ENCODE data around the gene HDAC1. TPM values are rescaled to one million over a fixed set of nuclear protein-coding genes. Genes with fewer than 3 reads are reported as not detected.

HDAC1 gene
- polyA plus RNA-seq, 1 of the 3 experiments (the other 2 are of a cell fraction), result 172 TPM

- no peak overlapping the region for H3K4me2 ChIP-seq
- peaks cover 0 to 2% of the 10 kb centered on the region in 2 experiments; a peak in 1 of 4 replicates for H3K4me1 ChIP-seq (ENCODE audit: control insufficient read depth in 1 of 2, insufficient read depth in 2 of 2, low read depth in 1 of 2, low read length in 1 of 2)
- H3K27ac ChIP-seq (ENCODE audit: low read depth in 2 of 2, low read length in 1 of 2), result no peak overlapping the region
- H3K9me3 ChIP-seq, result no peaks in the 10 kb centered on the region
- H3K4me3 ChIP-seq (ENCODE audit: low read depth in 2 of 2, low read length in 1 of 2), result no peak overlapping the region
- H3F3A ChIP-seq (replicated peaks; ENCODE audit: insufficient read depth), result no peaks in the 10 kb centered on the region
- no peaks in the 10 kb centered on the region for H3K9me2 ChIP-seq
- ChIA-PET CTCF (interaction anchor here (0.9 kb wide), 1 partner anchor 26 kb away, joined by 3 read pairs; no protein-coding TSS in a partner anchor), POLR2A (no interaction called here)
- DNase-seq, result no peak
- TF ChIP-seq NFIC (IDR thresholded peaks at IDR 0.05; ENCODE audit: borderline replicate concordance), result no peak
- TF ChIP-seq FOXJ3 (CRISPR knock-in tag; IDR thresholded peaks at IDR 0.05), result no peak
- TF ChIP-seq TCF12 (IDR thresholded peaks at IDR 0.05), result no peak
- no peak for TF ChIP-seq CTCF (IDR thresholded peaks at IDR 0.05)
- TF ChIP-seq GATA2 (CRISPR knock-in tag; IDR thresholded peaks at IDR 0.05), result no peak
- no peak for TF ChIP-seq TEAD4 (IDR thresholded peaks at IDR 0.05; ENCODE audit: borderline replicate concordance, insufficient read depth)
- no peak for TF ChIP-seq ELF1 (IDR thresholded peaks at IDR 0.05)
- WGBS (ENCODE audit: low lambda C conversion rate), result 92% methylated on average over 29 of the region's 31 CpGs
- H3K27me3 ChIP-seq (ENCODE audit: insufficient read depth), result no peaks in the 10 kb centered on the region
- H3K9ac ChIP-seq, result no peak overlapping the region
- no peaks in the 10 kb centered on the region for H3K79me2 ChIP-seq (ENCODE audit: insufficient read depth)
- H3K36me3 ChIP-seq (replicated peaks in 1 of 2; ENCODE audit: control insufficient read depth in 1 of 2, insufficient read depth in 2 of 2, low read length in 1 of 2), result no peaks in the 10 kb centered on the region
- H4K20me1 ChIP-seq (ENCODE audit: insufficient read depth), result no peaks in the 10 kb centered on the region
- H2AFZ ChIP-seq (ENCODE audit: low read depth), result no peak overlapping the region
Measured at GRCh38 chr1:32274646-32275340, 17.1 kb upstream of the HDAC1 start.

- ChIA-PET CTCF (no interaction called here), POLR2A (no interaction called here)
- Histone ChIP-seq H3K27ac (ENCODE audit: low read depth in 2 of 2, low read length in 1 of 2) (no peak overlapping the region), H3K79me2 (ENCODE audit: insufficient read depth) (no peaks in the 10 kb centered on the region), H4K20me1 (ENCODE audit: insufficient read depth) (no peaks in the 10 kb centered on the region), H3F3A (replicated peaks; ENCODE audit: insufficient read depth) (no peaks in the 10 kb centered on the region), H3K9me2 (no peaks in the 10 kb centered on the region), H3K9me3 (no peaks in the 10 kb centered on the region), H3K9ac (no peak overlapping the region), H3K27me3 (ENCODE audit: insufficient read depth) (no peaks in the 10 kb centered on the region), H3K36me3 (replicated peaks in 1 of 2; ENCODE audit: control insufficient read depth in 1 of 2, insufficient read depth in 2 of 2, low read length in 1 of 2) (no peaks in the 10 kb centered on the region), H2AFZ (ENCODE audit: low read depth) (no peak overlapping the region), H3K4me1 (ENCODE audit: control insufficient read depth in 1 of 2, insufficient read depth in 2 of 2, low read depth in 1 of 2, low read length in 1 of 2) (peaks cover 0 to 2% of the 10 kb centered on the region in 2 experiments; a peak in 1 of 4 replicates), H3K4me2 (no peak overlapping the region), H3K4me3 (ENCODE audit: low read depth in 2 of 2, low read length in 1 of 2) (no peak overlapping the region)
- WGBS (ENCODE audit: low lambda C conversion rate), result 60% methylated on average over 5 of the region's 41 CpGs
- TF ChIP-seq GABPA (IDR thresholded peaks at IDR 0.05; ENCODE audit: low read depth) (no peak), JUND (IDR thresholded peaks at IDR 0.05) (no peak), MEF2A (IDR thresholded peaks at IDR 0.05; ENCODE audit: borderline replicate concordance, low read depth) (no peak), REST (IDR thresholded peaks at IDR 0.05; ENCODE audit: low read depth, low read length) (no peak), RFX5 (IDR thresholded peaks at IDR 0.05; ENCODE audit: low read length) (no peak), GATA2 (CRISPR knock-in tag; IDR thresholded peaks at IDR 0.05) (no peak), FOSL2 (IDR thresholded peaks at IDR 0.05; ENCODE audit: borderline replicate concordance, low read depth) (no peak), ELF1 (IDR thresholded peaks at IDR 0.05) (no peak), RAD21 (IDR thresholded peaks at IDR 0.05; ENCODE audit: low read length) (no peak), SIN3A (IDR thresholded peaks at IDR 0.05; ENCODE audit: borderline replicate concordance, low read depth, low read length) (no peak), NFIC (IDR thresholded peaks at IDR 0.05; ENCODE audit: borderline replicate concordance) (no peak), CHD2 (IDR thresholded peaks at IDR 0.05; ENCODE audit: low read length, partially characterized antibody) (no peak), MXI1 (IDR thresholded peaks at IDR 0.05; ENCODE audit: low read depth, low read length) (no peak), YY1 (IDR thresholded peaks at IDR 0.05; ENCODE audit: low read depth) (no peak), CTCF (IDR thresholded peaks at IDR 0.05) (no peak), TAF1 (IDR thresholded peaks at IDR 0.05; ENCODE audit: borderline replicate concordance, low read depth, low read length) (no peak), FOXJ3 (CRISPR knock-in tag; IDR thresholded peaks at IDR 0.05) (no peak), PBX3 (IDR thresholded peaks at IDR 0.05) (no peak)
- DNase-seq, result no peak
Measured at GRCh38 chr1:32275424-32275823, 16.5 kb upstream of the HDAC1 start.
